COR-L47 (cell line): Measurements from ENCODE around the gene HRH4.

Source experiments
- DNase-seq: peaks from one replicate; lab custom pipeline; 2025; lab: John Stamatoyannopoulos, UW

The HRH4 gene

GRCh38 chr18:24466771-24467170 lies 6.3 kb downstream of the HRH4 start:
- no peak for DNase-seq

GRCh38 chr18:24470022-24470618 lies 9.7 kb downstream of the HRH4 start:
- DNase-seq = peak; percentile 23

DNA sequence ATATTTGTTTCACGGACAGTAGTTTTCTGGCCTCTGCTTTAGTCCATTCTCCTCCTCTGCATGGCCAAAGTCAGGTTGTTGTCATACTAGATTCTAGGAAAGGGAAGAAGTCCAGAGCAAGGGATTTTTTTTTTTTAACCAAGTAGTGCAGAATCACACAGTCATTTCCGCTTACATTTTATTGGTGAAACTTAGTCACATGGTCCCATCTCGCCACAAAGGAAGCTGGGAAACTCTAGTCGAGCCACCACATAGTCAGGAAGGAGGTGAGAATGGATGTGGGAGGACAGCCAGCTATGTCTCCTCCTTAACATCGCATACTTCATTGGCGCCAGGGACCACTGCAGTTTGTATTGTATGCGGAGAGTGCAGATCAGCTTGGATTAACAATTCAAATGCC lies 10.4 kb downstream of the HRH4 start:
- no peak for DNase-seq

GRCh38 chr18:24472591-24472990 lies 12.2 kb downstream of the HRH4 start:
- no peak for DNase-seq

DNA sequence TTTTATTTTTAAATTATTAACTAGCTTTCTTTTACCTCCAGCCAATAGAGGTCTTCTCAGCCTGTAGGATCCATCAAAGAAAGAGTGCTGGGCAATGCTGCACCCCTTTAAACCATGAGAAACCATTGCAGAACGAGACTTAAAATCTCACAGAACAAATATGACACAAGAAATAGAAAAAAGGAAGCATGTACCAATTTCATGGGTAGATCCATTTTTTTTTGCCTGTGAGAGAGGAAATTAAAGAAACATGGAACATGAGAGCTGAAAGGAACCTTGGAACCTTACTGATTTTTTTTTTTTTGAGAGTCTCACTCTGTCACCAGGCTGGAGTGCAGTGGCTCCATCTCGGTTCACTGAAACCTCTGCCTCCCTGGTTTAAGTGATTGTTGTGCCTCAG lies 14.0 kb downstream of the HRH4 start:
- no peak for DNase-seq

DNA sequence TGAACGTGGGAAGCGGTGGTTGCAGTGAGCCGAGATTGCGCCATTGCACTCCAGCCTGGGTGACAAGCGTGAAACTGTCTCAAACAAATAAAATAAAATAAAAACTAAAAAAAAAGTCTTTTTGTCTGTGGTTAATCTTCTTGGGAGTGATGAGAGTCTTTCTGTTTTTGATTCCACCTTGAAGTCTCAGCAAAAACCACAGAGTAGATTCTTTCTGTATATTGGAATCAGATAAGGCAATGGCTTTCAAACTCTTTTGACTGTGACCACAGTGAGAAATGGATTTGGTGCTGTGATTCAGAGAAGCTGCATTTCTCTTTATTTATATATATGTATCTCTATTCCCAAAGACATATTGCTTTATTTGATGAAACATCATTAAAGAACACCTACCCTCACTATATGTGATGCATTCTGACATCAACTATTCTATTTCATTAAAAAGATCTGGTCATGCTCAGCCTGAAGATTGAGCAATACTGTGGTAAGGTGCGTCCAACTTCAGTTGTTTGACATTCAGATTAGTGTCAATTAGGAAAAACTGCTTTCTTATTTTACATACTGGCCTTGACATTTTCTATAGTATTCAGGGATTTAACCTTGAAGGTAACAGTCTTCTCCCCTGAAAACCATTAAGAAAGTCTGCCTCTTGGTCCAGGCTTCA lies 15.6 kb downstream of the HRH4 start:
- no peak for DNase-seq

- no peak for DNase-seq
Measured at GRCh38 chr18:24479371-24479770, 18.9 kb downstream of the HRH4 start.

- DNase-seq = no peak
Measured at GRCh38 chr18:24482821-24483220, 22.4 kb downstream of the HRH4 start.

DNA sequence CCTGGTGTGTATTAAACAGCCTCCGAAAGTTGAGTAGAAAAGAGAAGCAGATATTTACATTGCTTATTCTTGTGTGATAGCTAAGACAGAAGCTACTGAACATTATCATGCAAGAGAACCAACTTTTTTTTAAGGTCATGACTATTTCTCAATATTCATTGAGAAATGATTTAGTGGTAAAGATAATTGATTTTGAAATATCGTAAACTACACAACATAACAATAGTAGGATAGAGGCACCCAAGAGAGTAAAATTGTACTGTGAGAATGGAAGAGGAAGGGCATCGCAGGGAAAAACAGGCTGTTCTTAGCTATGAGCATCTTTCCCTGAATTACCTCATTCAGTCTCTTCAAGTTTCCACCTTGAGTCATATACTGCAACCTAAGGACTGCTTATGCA lies 25.2 kb downstream of the HRH4 start:
- DNase-seq = no peak

GRCh38 chr18:24486684-24487083 lies 26.2 kb downstream of the HRH4 start:
- no peak for DNase-seq

- DNase-seq = peak; percentile 40
Measured at GRCh38 chr18:24488824-24489493, 28.5 kb downstream of the HRH4 start.

GRCh38 chr18:24490539-24490938 lies 30.1 kb downstream of the HRH4 start:
- no peak for DNase-seq

DNA sequence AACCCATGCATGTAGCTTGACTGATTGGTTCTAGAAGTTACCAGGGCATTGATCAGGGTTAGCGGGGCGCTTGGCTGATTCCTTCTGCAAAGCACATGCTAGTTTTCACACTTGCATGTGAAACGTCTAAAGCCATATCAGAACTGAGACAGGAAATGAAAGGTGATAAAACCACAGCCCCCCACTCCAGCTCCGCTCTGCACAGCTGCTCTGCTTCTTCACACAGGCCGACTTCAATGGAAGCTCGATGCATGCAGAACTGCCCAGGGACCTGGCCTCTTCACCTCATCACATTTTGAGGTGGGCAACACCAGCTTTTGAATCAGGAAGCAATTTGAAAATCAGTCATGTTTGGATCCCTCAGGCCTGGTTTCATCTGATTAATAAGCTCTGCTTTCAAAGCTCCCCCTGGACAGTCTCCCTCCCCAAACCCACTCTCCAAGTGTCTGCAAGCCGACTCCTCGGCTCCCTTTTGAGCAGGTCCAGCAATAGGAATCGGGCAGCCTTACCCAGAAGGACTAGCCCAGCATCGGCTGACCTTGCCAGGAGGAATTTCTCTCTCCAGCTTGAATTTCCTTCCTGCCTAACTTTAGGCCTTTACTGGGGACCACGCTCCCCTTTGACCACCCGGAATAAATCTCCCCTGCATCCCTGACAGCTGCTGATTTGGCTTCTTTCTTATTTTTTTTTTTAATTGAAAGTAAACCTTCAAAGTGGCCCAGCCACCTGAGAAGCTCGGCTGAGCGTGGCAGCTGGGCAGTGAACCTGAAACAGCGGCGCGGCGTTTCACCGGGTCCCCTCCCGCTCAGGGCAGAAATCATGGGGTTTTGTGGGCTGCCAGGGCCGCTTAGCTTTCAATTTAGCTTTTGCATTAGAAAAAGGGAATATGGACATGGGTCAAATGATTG lies 31.7 kb downstream of the HRH4 start:
- DNase-seq = no peak

DNA sequence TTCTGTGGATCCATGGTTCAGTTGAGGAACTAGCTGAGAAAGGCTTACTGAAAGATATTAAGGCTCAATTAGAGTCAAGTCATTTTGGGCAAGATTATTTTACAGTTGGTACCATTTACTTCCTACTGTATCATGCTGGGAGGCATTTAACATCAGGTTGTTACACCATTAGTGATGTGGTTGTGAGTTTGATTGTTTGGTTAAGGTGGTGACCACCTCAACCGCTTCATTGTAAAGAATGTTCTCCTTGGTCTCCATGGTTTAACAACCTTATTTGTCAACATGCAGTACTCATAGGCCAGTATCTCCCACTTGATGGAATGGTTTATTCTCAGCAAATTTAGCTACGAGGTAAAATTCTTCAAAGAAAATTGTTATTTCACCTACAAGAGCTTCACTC lies 34.1 kb downstream of the HRH4 start:
- no peak for DNase-seq

GRCh38 chr18:24497031-24497754 lies 36.8 kb downstream of the HRH4 start:
- DNase-seq = no peak

DNA sequence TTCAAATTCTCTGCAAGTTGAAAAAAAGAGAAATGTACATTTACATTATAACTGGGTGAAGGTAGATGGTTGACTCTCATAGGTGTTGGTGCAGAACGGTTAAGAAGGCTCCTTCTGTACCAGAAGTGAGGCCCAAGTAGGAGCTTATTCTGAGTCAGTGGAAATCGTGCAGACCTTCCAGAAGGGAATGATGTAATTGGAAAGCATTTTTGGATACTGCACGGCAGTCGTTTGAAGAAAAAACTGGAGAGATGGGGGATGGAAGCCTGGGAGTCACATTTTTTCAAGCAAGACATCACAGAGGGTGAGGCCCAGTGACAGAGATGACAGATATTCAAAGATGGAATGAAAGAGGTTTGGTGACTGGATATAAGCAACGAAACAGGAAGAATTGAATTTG lies 39.4 kb downstream of the HRH4 start:
- no peak for DNase-seq

- DNase-seq = no peak
Measured at GRCh38 chr18:24500217-24500616, 39.8 kb downstream of the HRH4 start.

DNA sequence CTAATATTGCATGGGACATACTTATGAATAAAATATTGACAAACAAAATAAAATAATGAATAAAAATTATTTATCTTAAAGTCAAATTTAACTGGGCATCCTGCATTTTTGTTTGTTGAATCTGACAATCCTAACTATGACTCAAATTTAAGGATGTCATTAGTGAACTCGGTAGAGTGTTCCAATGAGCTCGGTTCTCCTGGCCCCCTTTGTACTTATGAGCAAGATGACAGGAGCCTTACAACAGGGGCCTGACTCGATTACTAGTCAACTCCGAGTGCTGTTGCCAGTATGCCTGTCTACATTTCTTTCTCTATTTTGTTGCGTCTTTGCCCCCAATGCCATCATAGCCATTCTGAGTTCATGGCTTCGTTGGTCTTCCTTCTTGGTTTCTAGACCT lies 40.3 kb downstream of the HRH4 start:
- DNase-seq = no peak

- DNase-seq = no peak
Measured at GRCh38 chr18:24502667-24503523, 42.5 kb downstream of the HRH4 start.

- no peak for DNase-seq
Measured at GRCh38 chr18:24504401-24504800, 44.0 kb downstream of the HRH4 start.

GRCh38 chr18:24506175-24506574 lies 45.7 kb downstream of the HRH4 start:
- no peak for DNase-seq
